CD4-positive, alpha-beta T cell treated with Interleukin-17A for 1 hour (primary cell): ENCODE data around the gene FOXC2.

Experiments
- DNase-seq: peaks from one replicate; pipeline ENCODE4 v3.0.0-alpha.2; 2020

The FOXC2 gene

GRCh38 chr16:86533767-86534351, 32.8 kb upstream of the FOXC2 start:
- DNase-seq, result no peak

DNA sequence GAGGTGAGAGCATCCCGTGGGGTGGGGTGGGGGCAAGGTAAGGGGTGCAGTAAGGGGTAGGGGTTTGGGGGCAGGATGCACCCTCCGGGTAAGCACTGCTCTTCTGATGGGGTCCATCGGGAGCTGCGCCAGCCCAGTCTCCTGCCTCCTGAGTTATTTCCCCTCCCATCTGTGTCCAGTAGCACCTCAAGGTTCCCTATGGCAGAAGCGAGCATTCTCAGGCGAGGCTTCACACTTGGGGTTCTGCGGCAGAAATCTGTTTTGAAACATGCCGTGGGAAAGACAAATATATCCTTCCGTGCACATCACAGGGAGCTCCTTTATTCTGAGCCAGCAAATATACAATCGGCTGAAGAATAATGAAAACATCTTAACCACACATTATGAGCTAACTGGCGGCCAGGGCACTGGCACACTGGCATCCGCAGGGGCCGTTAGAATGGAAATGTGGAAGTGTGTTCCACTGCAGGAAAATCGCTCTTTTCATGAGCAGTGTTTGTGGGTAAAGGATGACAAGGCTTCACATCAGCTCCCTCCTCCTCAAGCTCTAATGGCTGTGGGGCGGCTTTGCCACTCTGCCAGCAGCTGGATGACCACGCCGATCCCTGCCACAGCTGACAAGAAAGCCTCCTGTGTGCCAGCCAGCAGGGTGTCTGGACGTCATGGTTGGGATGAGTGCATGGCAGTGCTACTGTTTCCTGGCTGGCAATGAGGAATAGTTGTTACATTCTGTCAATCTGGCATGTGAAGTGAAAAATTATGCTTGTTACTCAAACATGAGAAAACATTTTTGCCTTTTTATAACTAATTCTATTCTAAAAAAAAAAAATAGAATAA, 31.6 kb upstream of the FOXC2 start:
- no peak for DNase-seq

GRCh38 chr16:86536621-86537020, 30.0 kb upstream of the FOXC2 start:
- no peak for DNase-seq

DNA sequence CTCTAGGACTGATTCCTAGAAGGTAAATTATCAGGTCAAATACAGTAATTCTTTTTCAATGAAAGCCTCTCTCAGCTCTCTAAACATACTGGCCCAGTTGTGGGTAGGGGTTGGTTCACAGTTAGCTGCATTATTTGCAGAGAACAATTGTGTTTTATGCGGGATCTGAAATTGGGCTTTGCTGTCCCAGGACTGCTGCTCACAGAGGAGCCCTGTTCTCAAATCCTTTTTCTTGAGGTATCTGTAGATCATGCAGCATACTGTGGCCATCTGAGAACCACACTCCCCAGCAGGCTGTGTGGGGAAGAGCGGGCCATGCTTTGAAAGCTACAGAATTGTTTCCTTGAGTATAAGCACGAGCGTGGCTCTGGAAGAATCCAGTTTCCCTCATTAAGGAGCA, 29.1 kb upstream of the FOXC2 start:
- no peak for DNase-seq

- no peak for DNase-seq
Observed at GRCh38 chr16:86538196-86538780, 28.3 kb upstream of the FOXC2 start.

GRCh38 chr16:86540894-86541293, 25.7 kb upstream of the FOXC2 start:
- no peak for DNase-seq

DNA sequence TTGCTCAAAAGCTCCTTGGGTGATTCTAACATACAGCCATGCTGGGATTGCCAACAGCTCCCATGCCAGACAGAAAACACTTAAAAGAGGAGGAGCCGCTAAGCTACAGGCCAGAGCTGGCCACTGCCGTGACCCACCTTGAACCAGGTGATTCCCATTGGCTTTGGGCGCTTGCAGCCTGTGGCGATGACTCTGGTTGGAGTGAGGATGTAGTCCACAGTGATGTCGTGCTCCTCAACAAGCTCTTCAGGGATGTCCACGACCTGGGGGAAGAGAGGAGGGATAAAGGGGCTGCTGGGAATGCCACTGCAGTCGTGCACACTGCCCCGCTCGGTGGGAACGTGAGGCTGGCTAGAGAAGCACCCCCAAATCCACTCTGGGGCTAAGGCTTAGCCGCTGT, 25.1 kb upstream of the FOXC2 start:
- DNase-seq, result no peak

GRCh38 chr16:86542756-86543750, 23.6 kb upstream of the FOXC2 start:
- no peak for DNase-seq

DNA sequence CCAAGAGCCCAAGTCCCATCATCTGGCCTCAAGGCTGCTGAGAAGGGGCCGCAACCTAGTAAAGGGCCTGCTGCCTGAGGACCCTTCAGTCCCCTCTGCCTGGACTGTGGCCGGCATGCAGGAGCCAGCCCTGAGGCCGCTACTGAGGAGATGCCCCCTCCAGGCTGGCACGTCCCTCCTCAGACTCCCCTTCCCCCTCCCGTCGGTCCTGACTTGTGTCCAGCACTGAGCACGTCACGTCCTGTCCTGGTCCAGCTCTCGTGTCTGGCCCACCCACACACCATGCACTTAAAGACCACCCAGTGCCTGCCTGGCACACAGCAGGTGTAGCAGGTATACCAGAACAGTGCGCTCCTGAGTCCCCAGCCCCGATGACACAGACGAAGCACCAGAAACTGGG, 21.1 kb upstream of the FOXC2 start:
- DNase-seq, result no peak

DNA sequence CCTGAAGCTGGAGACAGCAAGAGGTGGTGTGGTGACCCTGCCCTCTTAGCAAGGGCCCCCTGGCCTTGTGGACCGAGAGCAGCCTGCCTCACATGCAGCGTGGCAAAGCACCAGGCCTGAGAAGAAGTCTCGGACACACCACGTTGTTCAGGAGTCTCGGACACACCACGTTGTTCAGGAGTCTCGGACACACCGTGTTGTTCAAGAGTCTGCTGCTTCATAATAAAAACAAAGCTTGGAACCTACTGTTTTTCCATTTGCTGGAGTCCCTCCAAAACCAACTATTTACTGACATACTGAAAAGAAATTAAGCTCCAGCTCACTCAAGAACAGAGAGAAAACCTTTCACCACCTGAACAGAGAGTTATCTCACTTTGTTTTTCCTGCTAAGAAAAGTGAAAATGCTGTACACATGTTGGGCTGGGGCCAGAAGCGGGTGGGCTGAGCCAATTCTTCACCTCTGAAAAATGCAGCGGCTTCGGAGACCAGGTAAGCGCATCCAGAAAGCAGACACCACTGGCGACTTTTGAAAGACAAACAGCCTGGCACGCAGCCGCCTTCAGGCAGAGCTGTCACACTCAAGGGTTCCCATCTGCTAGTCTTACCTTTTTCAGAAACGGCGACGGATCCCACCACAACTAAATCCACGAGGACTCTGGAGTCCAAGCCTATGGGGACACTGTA, 20.5 kb upstream of the FOXC2 start:
- DNase-seq, result no peak

- no peak for DNase-seq
Observed at GRCh38 chr16:86546638-86547013, 20.0 kb upstream of the FOXC2 start.

- no peak for DNase-seq
Observed at GRCh38 chr16:86547286-86547685, 19.3 kb upstream of the FOXC2 start.

GRCh38 chr16:86549076-86549892, 17.3 kb upstream of the FOXC2 start:
- DNase-seq, result no peak

DNA sequence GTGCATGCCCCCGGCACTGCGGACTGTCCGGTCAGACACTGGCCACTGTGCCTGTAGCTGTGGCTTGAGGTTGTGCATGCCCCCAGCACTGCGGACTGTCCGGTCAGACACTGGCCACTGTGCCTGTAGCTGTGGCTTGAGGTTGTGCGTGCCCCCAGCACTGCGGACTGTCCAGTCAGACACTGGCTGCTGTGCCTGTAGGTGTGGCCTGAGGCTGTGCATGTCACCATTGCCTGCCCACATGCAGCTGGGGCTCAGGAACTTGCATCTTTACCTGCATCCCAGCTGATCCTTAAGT, 16.8 kb upstream of the FOXC2 start:
- no peak for DNase-seq

GRCh38 chr16:86550281-86550680, 16.3 kb upstream of the FOXC2 start:
- no peak for DNase-seq

DNA sequence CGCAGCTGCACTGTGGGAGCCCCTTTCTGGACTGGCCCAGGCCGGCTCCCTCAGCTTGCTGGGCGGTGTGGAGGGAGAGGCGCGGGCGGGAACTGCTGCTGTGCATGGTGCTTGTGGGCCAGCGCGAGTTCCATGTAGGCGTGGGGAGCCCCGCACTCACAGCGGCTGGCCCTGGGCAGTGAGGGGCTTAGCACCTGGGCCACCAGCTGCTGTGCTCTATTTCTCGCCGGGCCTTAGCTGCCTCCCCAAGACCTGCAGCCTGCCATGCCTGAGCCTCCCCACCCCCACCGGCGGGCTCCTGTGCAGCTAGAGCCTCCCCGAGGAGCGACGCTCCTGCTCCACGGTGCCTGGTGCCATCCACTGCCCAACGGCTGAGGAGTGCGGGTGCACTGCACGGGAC, 13.3 kb upstream of the FOXC2 start:
- no peak for DNase-seq

DNA sequence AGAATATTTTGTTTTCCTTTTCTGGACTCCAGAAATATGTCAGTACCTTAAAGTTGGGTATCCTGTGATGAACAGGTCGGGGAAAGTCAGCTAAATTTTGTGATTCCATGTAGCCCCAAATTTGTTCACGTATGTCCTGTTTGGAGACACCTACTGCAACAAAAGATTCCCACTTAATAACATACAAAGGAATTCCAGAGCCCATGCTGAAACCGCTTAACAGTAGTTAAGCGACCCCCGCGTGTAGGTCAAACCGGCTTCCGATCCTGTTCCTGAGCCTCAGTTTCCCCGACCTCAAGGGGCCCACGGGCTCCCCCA, 12.1 kb upstream of the FOXC2 start:
- no peak for DNase-seq

DNA sequence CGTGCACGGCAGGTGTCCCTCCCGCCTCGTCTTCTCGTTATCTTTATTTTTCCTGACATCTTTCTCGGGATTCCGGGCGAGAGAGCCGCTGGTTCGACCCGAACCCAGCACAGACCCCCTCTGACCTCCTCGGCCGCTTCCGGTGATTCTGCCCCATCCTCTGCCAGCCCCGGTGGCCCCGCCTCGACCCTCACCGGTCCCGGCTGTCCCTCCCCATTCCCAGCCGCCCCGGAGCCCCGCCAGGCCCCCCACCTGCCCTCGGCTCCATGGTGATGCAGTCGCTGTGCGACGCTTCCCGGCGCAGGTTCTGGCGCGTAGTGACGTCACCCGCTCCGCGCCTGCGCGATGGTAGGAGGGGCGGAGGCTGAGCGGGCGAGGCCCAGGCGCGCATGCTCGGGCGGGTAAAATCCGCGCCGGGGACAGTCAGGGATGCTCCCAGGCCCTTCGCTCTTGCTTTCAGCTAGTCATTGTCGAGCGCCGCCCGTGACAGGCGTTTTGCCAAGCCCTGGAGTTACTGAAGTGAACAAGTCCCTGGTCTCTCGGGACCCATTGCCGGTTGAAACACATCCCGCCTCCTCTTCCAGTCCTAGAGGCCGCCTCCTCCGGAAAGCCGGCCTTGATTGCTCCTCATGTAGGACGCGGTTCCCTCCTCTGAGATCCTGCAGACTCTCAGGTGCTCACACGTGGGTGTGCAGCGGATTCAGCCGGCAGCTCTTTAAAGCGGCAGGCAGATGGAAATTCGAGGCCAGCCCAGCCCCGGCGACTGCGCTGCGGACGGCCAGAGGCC, 11.5 kb upstream of the FOXC2 start, which contains the start of gene MTHFSD:
TSS of gene MTHFSD (minus strand) at position 319 of the 787 bp plus-strand sequence. CDS start at position 268, 51 bp downstream.
- DNase-seq, result peak; percentile 95

- no peak for DNase-seq
Observed at GRCh38 chr16:86555704-86556075, 10.9 kb upstream of the FOXC2 start.

DNA sequence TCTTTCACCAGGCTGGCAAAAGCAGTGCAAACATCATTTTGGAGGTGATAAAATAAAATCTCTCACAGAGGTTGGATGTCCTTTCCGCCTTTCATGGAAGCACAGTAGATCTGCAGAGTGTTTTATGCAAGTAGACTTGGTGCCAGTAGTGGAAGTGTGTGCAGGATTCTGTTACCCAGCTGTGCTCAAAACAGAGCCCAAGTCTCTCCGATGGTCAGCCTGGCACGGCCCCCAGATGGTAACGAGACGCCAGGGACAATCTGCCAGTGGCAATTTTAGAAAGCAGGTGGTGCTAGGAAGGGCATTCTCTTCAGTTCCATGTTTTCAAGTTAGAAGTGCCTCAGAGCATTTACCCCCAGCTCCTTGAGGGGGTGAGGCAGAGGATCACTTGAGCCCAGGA, 10.1 kb upstream of the FOXC2 start:
- no peak for DNase-seq

DNA sequence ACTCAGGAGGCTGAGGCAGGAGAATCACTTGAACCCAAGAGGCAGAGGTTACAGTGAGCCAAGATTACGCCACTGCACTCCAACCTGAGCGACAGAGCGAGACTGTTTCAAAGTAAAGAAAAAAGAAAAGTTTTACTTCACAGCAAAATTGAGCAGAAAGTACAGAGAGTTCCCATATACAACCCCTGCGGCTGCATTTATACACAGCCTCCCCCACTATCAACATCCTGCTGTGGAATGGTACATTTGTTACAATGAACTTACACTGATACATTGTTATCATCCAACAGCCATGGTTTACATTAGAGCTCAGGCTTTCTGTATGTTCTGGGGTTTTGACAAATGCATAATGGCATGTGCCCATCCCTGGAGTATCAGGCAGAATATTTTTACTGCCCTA, 9.0 kb upstream of the FOXC2 start:
- DNase-seq, result no peak
